Loucy (cell line): ENCODE data around the gene DYNC1H1.

ENCODE experiments used
- H2AFZ ChIP-seq: fragments of 200-600 bp; sonication (generic); 2 replicates; pipeline ENCODE4 v1.6.0; 2016; ENCODE audit warnings: antibody characterized with exemption, mild to moderate bottlenecking, low read length, moderate library complexity
- H3F3A ChIP-seq: fragments of 200-600 bp; 2 replicates; pipeline ENCODE4 v1.6.0; 2016; ENCODE audit warnings: antibody characterized with exemption, low read depth, mild to moderate bottlenecking
- H3K27me3 ChIP-seq: fragments of 200-600 bp; sonication (generic); 2 replicates; pipeline ENCODE4 v1.6.1; 2014; ENCODE audit warnings: low read length, mild to moderate bottlenecking; ENCODE audit not compliant: insufficient read depth, poor library complexity, severe bottlenecking
- H3K36me3 ChIP-seq: fragments of 200-600 bp; sonication (generic); 2 replicates; pipeline ENCODE4 v1.6.1; 2016; ENCODE audit warnings: low read length; ENCODE audit not compliant: insufficient read depth
- H3K4me1 ChIP-seq: fragments of 200-600 bp; sonication (generic); 2 replicates; pipeline ENCODE4 v1.5.1; 2014; ENCODE audit warnings: low read length, mild to moderate bottlenecking; ENCODE audit not compliant: insufficient read depth, poor library complexity, severe bottlenecking
- H3K4me2 ChIP-seq: fragments of 200-600 bp; sonication (generic); 2 replicates; pipeline ENCODE4 v1.6.0; 2014; ENCODE audit warnings: antibody characterized with exemption, low read length, low read depth, mild to moderate bottlenecking; ENCODE audit not compliant: poor library complexity, severe bottlenecking
- H3K4me3 ChIP-seq: fragments of 200-600 bp; sonication (generic); 2 replicates; pipeline ENCODE4 v1.5.1; 2014; ENCODE audit warnings: low read length, mild to moderate bottlenecking, mixed read lengths; ENCODE audit not compliant: poor library complexity, severe bottlenecking
- H3K79me2 ChIP-seq: fragments of 200-600 bp; sonication (generic); 2 replicates; pipeline ENCODE4 v1.6.1; 2014; ENCODE audit warnings: low read length; ENCODE audit not compliant: insufficient read depth
- H3K9ac ChIP-seq: fragments of 200-600 bp; sonication (generic); 2 replicates; pipeline ENCODE4 v1.6.0; 2014; ENCODE audit warnings: mild to moderate bottlenecking, low read depth, low read length, moderate library complexity; ENCODE audit not compliant: poor library complexity, severe bottlenecking
- H3K9me2 ChIP-seq: fragments of 200-600 bp; sonication (generic); replicated peaks from 2 replicates; pipeline ENCODE4 v1.6.1; 2016; ENCODE audit warnings: low read depth, low read length, mixed read lengths
- H3K9me3 ChIP-seq: fragments of 200-600 bp; sonication (generic); 2 replicates; pipeline ENCODE4 v1.6.1; 2014; ENCODE audit warnings: mild to moderate bottlenecking, antibody characterized with exemption, low read length, low read depth; ENCODE audit not compliant: insufficient read depth
- H4K20me1 ChIP-seq: fragments of 200-600 bp; sonication (generic); 2 replicates; pipeline ENCODE4 v1.6.0; 2014; ENCODE audit warnings: antibody characterized with exemption, low read length, mild to moderate bottlenecking; ENCODE audit not compliant: insufficient read depth, poor library complexity, severe bottlenecking
- CTCF ChIP-seq: fragments of 200-600 bp; sonication (generic); conservative IDR thresholded peaks from 2 replicates; pipeline ENCODE4 v1.5.1; 2014; ENCODE audit warnings: mild to moderate bottlenecking, antibody characterized with exemption, low read length
- EZH2phosphoT487 ChIP-seq: fragments of 200-600 bp; IDR thresholded peaks from 2 replicates; pipeline ENCODE4 v1.6.1; 2018; ENCODE audit warnings: antibody characterized with exemption, mild to moderate bottlenecking, moderate library complexity, borderline replicate concordance

Gene DYNC1H1

GRCh38 chr14:101950100-101950499 lies 14.3 kb upstream of the DYNC1H1 start:
- H3K9me3 ChIP-seq = no peaks in the 10 kb centered on the region
- no peaks in the 10 kb centered on the region for H3F3A ChIP-seq
- no peaks in the 10 kb centered on the region for H3K36me3 ChIP-seq
- H3K79me2 ChIP-seq = peaks cover 9% of the 10 kb centered on the region; the same call in 1 of the 2 replicates
- no peak overlapping the region for H3K9ac ChIP-seq
- peaks cover 9% of the 10 kb centered on the region for H3K4me1 ChIP-seq
- TF ChIP-seq CTCF (no peak), EZH2phosphoT487 (no peak)
- no peaks in the 10 kb centered on the region for H3K9me2 ChIP-seq
- H4K20me1 ChIP-seq = peaks cover 3% of the 10 kb centered on the region
- no peak overlapping the region for H3K4me3 ChIP-seq
- no peak overlapping the region for H3K4me2 ChIP-seq
- H2AFZ ChIP-seq = no peak overlapping the region
- H3K27me3 ChIP-seq = no peaks in the 10 kb centered on the region

- no peaks in the 10 kb centered on the region for H3K36me3 ChIP-seq
- H3K9me3 ChIP-seq = no peaks in the 10 kb centered on the region
- H4K20me1 ChIP-seq = peaks cover 3% of the 10 kb centered on the region
- H3K4me3 ChIP-seq = no peak overlapping the region
- H3K79me2 ChIP-seq = peaks cover 9% of the 10 kb centered on the region; the same call in 1 of the 2 replicates
- H2AFZ ChIP-seq = no peak overlapping the region
- no peaks in the 10 kb centered on the region for H3K27me3 ChIP-seq
- no peak for TF ChIP-seq EZH2phosphoT487
- TF ChIP-seq CTCF = no peak
- H3K4me2 ChIP-seq = no peak overlapping the region
- H3K9me2 ChIP-seq = no peaks in the 10 kb centered on the region
- no peaks in the 10 kb centered on the region for H3F3A ChIP-seq
- H3K9ac ChIP-seq = no peak overlapping the region
- H3K4me1 ChIP-seq = peaks cover 9% of the 10 kb centered on the region
Measured at GRCh38 chr14:101950516-101951215, 13.7 kb upstream of the DYNC1H1 start.

- H3F3A ChIP-seq = no peaks in the 10 kb centered on the region
- no peak overlapping the region for H3K4me2 ChIP-seq
- H4K20me1 ChIP-seq = peaks cover 3% of the 10 kb centered on the region
- no peaks in the 10 kb centered on the region for H3K9me2 ChIP-seq
- no peak overlapping the region for H2AFZ ChIP-seq
- peaks cover 9% of the 10 kb centered on the region for H3K4me1 ChIP-seq
- no peak overlapping the region for H3K9ac ChIP-seq
- H3K9me3 ChIP-seq = no peaks in the 10 kb centered on the region
- H3K79me2 ChIP-seq = peaks cover 9% of the 10 kb centered on the region; the same call in 1 of the 2 replicates
- H3K27me3 ChIP-seq = no peaks in the 10 kb centered on the region
- TF ChIP-seq CTCF (no peak), EZH2phosphoT487 (no peak)
- H3K4me3 ChIP-seq = no peak overlapping the region
- no peaks in the 10 kb centered on the region for H3K36me3 ChIP-seq
Measured at GRCh38 chr14:101953151-101953550, 11.2 kb upstream of the DYNC1H1 start.
